Suprapubic skin (tissue), 4 donors: Measurements from ENCODE around the gene LAMA3. TPM values are rescaled to one million over a fixed set of nuclear protein-coding genes. Genes with fewer than 3 reads are reported as not detected.

Source experiments
- DNase-seq, 2 donors: peaks; one replicate each; pipeline ENCODE4 v3.0.0-alpha.2; 2019; ENCODE audit warnings: low spot score in 2 of 2
- H3K27ac ChIP-seq: fragments of 200-600 bp; sonication (generic); one replicate; pipeline ENCODE4 v1.5.1; 2019
- H3K27me3 ChIP-seq: fragments of 200-600 bp; sonication (generic); one replicate; pipeline ENCODE4 v1.5.1; 2019
- H3K36me3 ChIP-seq: fragments of 200-600 bp; sonication (generic); one replicate; pipeline ENCODE4 v1.5.1; 2019
- H3K4me1 ChIP-seq: fragments of 200-600 bp; sonication (generic); one replicate; pipeline ENCODE4 v1.5.1; 2019
- H3K4me3 ChIP-seq: fragments of 200-600 bp; sonication (generic); one replicate; pipeline ENCODE4 v1.5.1; 2019; ENCODE audit warnings: mild to moderate bottlenecking
- H3K9me3 ChIP-seq: fragments of 200-600 bp; sonication (generic); one replicate; pipeline ENCODE4 v1.5.1; 2019
- EP300 ChIP-seq: sonication (generic); formaldehyde crosslinking; IDR thresholded peaks from one replicate; pipeline ENCODE4 v1.6.1; 2017; ENCODE audit warnings: antibody characterized with exemption
- POLR2A ChIP-seq, 2 donors: fragments of 450-650 bp; IDR thresholded peaks; one replicate each; pipeline ENCODE4 v1.6.1; 2017; ENCODE audit warnings: antibody characterized with exemption in 2 of 2, mild to moderate bottlenecking in 2 of 2, moderate library complexity in 2 of 2
- POLR2AphosphoS5 ChIP-seq, 3 donors: sonication (generic); formaldehyde crosslinking; IDR thresholded peaks; one replicate each; pipeline ENCODE4 v1.6.1; 2017; ENCODE audit warnings: antibody characterized with exemption in 3 of 3
- WGBS: methylation state at CpG from one replicate; pipeline ENCODE4 v1.1.5; 2018; 5-methylcytosine and 5-hydroxymethylcytosine counted together
- total RNA-seq, 4 donors: library from RNA; depleted of rRNA; stranded (reverse); fragments of >200 nt; gene quantifications; one replicate each; pipeline ENCODE4 v1.1.0, GENCODE V29; 2016
- TF ChIP-seq, protein P1 (sequence below), 2 donors: fragments of 200-600 bp in 1 of 2; fragments of 450-650 bp in 1 of 2; sonication (generic) in 1 of 2; IDR thresholded peaks; one replicate each; pipeline ENCODE4 v1.5.1; 2016 to 2019; ENCODE audit warnings: antibody characterized with exemption in 2 of 2, mild to moderate bottlenecking in 1 of 2, moderate library complexity in 1 of 2

The LAMA3 gene
- total RNA-seq, 4 donors from 2014 or later: 233 to 370 (median 253) TPM

DNA sequence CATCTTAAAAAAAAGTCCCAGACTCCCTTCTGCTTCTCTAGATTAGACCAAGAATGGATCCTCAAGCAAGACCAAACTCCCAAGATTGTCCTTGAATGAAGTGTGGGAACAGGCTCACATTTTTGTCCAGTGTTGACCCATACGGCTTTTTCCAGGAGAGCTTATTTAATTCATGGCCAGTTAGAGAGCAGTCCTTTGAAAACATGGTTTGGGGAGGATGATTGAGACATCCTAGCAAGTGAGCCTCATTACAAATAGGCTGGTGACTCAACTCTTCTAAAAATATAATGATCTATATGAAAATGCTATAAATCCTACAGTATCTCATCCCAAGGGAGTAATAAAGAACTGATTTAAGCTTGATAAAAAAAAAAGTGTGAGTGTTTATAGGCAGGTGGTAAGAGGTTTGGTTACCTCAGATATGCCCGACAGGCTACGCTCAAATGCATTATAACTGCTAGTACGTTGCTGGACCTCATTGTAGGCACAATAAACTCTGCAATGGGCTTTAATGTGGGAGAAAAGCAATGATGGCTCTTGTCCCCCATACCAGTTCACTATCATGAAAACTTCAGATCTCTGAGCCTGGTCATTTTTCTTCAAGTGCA lies 43.6 kb upstream of the LAMA3 start:
- TF ChIP-seq POLR2AphosphoS5 (IDR thresholded peaks at IDR 0.05) (no peak), POLR2A (IDR thresholded peaks at IDR 0.05) (no peak), EP300 (no peak)
- TF ChIP-seq, protein P1, sequence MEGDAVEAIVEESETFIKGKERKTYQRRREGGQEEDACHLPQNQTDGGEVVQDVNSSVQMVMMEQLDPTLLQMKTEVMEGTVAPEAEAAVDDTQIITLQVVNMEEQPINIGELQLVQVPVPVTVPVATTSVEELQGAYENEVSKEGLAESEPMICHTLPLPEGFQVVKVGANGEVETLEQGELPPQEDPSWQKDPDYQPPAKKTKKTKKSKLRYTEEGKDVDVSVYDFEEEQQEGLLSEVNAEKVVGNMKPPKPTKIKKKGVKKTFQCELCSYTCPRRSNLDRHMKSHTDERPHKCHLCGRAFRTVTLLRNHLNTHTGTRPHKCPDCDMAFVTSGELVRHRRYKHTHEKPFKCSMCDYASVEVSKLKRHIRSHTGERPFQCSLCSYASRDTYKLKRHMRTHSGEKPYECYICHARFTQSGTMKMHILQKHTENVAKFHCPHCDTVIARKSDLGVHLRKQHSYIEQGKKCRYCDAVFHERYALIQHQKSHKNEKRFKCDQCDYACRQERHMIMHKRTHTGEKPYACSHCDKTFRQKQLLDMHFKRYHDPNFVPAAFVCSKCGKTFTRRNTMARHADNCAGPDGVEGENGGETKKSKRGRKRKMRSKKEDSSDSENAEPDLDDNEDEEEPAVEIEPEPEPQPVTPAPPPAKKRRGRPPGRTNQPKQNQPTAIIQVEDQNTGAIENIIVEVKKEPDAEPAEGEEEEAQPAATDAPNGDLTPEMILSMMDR (IDR thresholded peaks at IDR 0.05): no peak
- no peaks in the 10 kb centered on the region for H3K36me3 ChIP-seq
- no peak for DNase-seq
- H3K4me1 ChIP-seq: no peaks in the 10 kb centered on the region
- H3K4me3 ChIP-seq: no peak overlapping the region
- no peak overlapping the region for H3K27ac ChIP-seq
- 97% methylated on average over 4 of the region's 4 CpGs for WGBS
- H3K9me3 ChIP-seq: no peaks in the 10 kb centered on the region
- H3K27me3 ChIP-seq: no peaks in the 10 kb centered on the region

DNA sequence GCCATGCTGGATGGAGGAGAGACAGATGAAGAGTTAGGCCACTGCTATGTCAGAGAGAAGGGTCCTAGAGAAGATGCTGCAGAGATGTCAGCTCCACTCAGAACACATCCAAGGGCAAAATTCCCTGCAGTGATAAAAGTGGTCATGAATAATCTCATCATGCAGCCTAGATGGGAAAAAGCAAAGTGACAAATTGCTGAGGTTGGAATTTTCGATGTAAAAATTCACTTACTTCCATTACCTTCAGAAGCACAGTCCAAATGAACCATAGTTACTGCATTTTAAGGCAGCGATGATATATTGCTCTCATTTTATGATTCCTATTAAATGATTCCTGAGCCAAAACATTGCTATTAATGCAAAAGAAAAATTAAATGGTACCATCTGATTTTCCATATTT lies 43.0 kb upstream of the LAMA3 start:
- WGBS: 92% methylated on average over 2 of the region's 2 CpGs
- no peak overlapping the region for H3K27ac ChIP-seq

DNA sequence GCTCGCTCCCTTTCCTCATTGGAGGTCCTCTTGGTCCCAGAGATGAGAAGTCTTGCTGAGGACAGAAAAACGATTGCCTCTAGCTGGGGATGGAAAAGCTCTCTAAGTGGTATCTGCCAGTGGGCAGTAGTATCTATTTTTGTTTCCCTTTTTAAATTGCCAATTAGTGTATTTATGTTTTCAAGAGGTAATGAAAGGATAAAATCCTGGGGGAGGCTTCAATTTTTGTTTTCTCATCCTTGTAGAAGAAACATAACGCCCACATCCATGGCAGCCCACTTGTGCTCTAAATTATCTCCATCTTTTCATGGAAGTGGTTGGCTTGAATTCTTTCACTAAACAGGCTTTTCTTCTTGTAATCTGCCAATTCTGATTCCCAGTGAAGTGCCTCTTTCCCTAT lies 40.8 kb upstream of the LAMA3 start:
- Histone ChIP-seq H3K4me1 (peaks cover 9% of the 10 kb centered on the region), H3K9me3 (no peaks in the 10 kb centered on the region), H3K36me3 (no peaks in the 10 kb centered on the region), H3K27ac (no peak overlapping the region), H3K27me3 (no peaks in the 10 kb centered on the region), H3K4me3 (no peak overlapping the region)
- WGBS: 80% methylated on average over 3 of the region's 3 CpGs
- TF ChIP-seq EP300: no peak
- no peak for TF ChIP-seq POLR2A (IDR thresholded peaks at IDR 0.05)
- TF ChIP-seq, protein P1 (IDR thresholded peaks at IDR 0.05): no peak
- no peak for TF ChIP-seq POLR2AphosphoS5 (IDR thresholded peaks at IDR 0.05)
- no peak for DNase-seq

More for the DNA sequence above, 43.0 kb upstream of the LAMA3 start:
- TF ChIP-seq EP300 (no peak), POLR2AphosphoS5 (IDR thresholded peaks at IDR 0.05) (no peak), POLR2A (IDR thresholded peaks at IDR 0.05) (no peak)
- TF ChIP-seq, protein P1 (IDR thresholded peaks at IDR 0.05): no peak
- DNase-seq: no peak
- Histone ChIP-seq H3K4me1 (peaks cover 4% of the 10 kb centered on the region), H3K36me3 (no peaks in the 10 kb centered on the region), H3K27me3 (no peaks in the 10 kb centered on the region), H3K9me3 (no peaks in the 10 kb centered on the region), H3K4me3 (no peak overlapping the region)

DNA sequence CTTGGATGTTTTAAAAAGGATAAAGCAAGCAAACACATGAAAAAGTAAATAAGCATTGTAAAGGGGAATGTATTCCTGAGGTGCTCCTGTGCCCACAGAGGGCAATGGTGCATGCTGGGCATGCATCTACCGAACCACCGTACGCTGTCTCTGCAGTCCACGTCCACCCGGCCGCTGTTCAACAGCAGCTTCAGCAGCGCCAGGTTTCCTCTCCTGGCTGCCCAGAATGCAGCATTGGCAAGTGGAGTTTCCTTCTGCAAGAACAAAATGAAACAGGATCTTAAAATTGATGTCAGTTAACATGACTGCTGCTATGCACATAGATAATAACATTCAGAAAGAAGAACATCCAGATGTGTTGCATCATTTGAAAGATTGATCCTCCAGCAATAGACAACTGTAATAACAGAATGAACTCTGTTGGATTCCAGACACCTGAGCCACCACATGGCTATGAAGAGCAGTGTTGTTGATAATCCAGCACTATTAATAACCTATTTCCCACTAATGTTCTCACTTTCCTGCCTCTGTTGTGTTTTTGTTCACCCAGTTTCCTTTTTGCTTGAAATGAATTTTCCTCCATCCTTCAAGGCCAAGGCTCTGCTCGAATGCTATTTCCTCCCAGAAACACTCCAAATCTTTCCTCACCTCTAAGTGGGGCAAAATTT lies 40.2 kb upstream of the LAMA3 start:
- Histone ChIP-seq H3K36me3 (no peaks in the 10 kb centered on the region), H3K27ac (no peak overlapping the region), H3K27me3 (no peaks in the 10 kb centered on the region), H3K4me1 (peaks cover 9% of the 10 kb centered on the region), H3K4me3 (no peak overlapping the region), H3K9me3 (no peaks in the 10 kb centered on the region)
- WGBS: 80% methylated on average over 8 of the region's 8 CpGs
- DNase-seq: no peak
- TF ChIP-seq POLR2AphosphoS5 (IDR thresholded peaks at IDR 0.05): no peak
- no peak for TF ChIP-seq EP300
- TF ChIP-seq, protein P1 (IDR thresholded peaks at IDR 0.05): no peak
- TF ChIP-seq POLR2A (IDR thresholded peaks at IDR 0.05): no peak
